Measurements from ENCODE around the gene PRKCH. TPM values are rescaled to one million over a fixed set of nuclear protein-coding genes. Genes with fewer than 3 reads are reported as not detected.

PRKCH gene
- total RNA-seq, 1 donor from 2014 or later, result 147 TPM

DNA sequence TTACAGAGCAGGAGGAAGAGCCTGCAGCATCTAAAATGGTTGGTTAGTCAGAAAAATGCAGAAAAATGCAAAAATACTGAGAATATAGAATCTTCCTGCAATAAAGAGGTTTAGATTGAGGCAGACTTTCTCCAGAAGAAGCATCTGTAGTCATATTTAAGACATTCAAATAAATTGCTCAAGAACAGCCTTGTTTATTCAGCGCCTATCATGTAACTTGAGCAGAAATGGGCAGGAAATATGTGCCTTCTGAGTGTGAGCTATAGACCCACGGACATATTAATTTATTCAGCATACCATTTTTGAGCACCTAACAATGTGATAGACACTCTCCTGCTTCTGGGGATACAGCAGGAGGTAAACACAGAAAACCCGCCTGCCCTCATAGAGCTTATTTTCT is 272.0 kb downstream of the PRKCH start:
- DNase-seq (ENCODE audit: extremely low read depth, low read depth, low spot score), result no peak

DNA sequence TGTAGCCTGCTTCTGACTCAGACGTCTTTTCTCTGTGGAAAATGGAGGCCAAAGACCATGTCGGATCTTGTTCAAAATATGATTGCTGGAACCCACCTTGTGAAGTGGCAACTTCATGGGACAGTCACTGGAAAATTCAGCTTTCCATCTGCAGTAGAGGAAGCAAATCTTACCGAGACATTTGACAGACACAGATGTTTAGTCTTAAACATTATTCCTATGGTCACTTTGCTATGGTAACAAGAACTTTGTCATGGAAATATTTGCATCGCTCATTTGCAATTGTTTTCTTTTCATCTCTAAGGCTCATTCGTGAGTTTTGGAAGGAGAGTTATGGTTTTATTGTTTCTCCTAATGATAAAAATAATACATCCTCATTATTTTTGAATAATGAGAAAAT is 275.6 kb downstream of the PRKCH start:
- DNase-seq (ENCODE audit: extremely low read depth, low read depth, low spot score), result no peak

DNA sequence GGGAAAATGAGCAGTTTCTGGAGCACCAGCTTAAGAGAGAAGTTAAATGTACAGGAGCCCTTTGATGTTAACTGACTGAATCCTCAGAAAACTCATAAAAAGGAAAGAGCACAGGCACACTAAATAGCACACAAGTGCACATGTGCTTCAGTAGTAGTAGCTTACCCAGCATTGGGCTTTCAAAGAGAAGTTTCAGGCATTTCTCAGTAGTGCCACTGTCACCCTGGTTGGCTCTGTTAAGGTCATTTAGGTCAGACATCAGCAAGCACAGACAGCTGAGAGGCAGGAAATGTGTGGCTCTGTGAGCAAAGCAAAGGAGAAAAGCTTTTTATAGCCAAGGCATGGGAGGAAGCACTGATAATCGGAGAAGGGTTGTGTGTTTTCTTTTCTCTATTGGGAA is 277.6 kb downstream of the PRKCH start:
- no peak for DNase-seq (ENCODE audit: extremely low read depth, low read depth, low spot score)

DNA sequence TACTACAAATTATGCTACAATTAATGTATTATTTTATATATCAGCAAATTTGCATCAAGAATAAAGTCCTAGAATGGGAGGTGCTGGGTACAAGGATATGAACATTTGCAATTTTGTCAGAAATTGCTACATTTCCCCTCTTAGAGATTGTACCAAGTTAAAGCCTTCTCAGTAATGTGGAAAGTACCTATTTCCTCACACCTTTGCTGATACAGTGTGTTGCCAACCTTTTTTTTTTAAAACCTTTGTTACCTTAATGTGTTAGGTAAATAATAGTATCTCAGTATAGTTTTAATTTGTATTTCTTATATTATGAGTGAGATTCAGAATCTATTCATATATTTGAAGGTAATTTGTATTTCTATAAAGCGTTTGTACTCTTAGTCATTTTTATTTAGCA is 278.6 kb downstream of the PRKCH start:
- no peak for DNase-seq (ENCODE audit: extremely low read depth, low read depth, low spot score)

Other genes starting within 250 kb of the PRKCH start
- gene TMEM30B, start 40.2 kb upstream of the PRKCH start, total RNA-seq, result 0.12 and 0.34 TPM in 2 replicates